ENCODE measurements around the gene BNC2. TPM values are rescaled to one million over a fixed set of nuclear protein-coding genes. Genes with fewer than 3 reads are reported as not detected.

The BNC2 gene
- total and polyA plus RNA-seq, 2 of the 13 experiments (the other 11 are each of a cell fraction or from before 2014, with no cell fraction given): not detected

DNA sequence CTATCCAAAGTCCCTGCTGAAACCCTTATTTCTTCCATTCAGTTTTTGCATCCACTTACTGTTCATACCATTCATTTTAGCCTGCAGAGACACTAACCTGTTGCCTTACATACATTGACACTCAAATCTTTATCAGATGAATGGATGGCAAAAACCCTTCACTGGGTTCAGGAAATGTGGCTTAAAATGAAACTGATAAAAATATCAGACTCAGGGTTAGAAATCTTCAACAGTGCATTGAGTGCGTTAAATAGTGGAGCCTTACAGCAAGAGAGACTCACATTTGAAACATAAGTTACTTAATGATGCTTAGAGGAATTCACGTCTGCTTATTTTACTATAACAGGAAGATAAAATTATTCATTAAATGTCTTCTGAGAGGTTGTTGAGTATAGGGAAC, 28.0 kb upstream of the BNC2 start:
- intact Hi-C loops (cut with micrococcal nuclease; ENCODE audit: unreplicated experiment) (no loop called here), in situ Hi-C loops (cut with HindIII; ENCODE audit: extremely low pct_ligation_motif_present, low pct_unique_long_range_greater_than_20kb) (no loop called here)
- WGBS (ENCODE audit: low lambda C conversion rate): 0% methylated on average over 2 of the region's 2 CpGs
- Histone ChIP-seq H3K9me3 (ENCODE audit: low read length) (no peaks in the 10 kb centered on the region), H4K20me1 (ENCODE audit: insufficient read depth, low read length) (no peaks in the 10 kb centered on the region), H3K4me2 (ENCODE audit: low read depth, low read length) (no peak overlapping the region), H3K4me1 (ENCODE audit: insufficient read depth, low read length) (no peaks in the 10 kb centered on the region), H3K36me3 (replicated peaks in 1 of 2; ENCODE audit: control insufficient read depth in 1 of 2, insufficient read depth in 2 of 2, low read length in 2 of 2) (no peaks in the 10 kb centered on the region), H2AFZ (ENCODE audit: low read length) (no peak overlapping the region), H3K79me2 (ENCODE audit: insufficient read depth, low read length) (no peaks in the 10 kb centered on the region), H3K9ac (ENCODE audit: insufficient read depth, low read depth, low read length) (no peak overlapping the region), H3K4me3 (replicated peaks in 1 of 3; ENCODE audit: insufficient read depth in 1 of 3, low read depth in 2 of 3, low read length in 3 of 3) (no peak overlapping the region), H3K27me3 (ENCODE audit: control insufficient read depth in 1 of 2, insufficient read depth in 2 of 2, low read length in 2 of 2) (no peaks in the 10 kb centered on the region), H3K27ac (ENCODE audit: extremely low read length, insufficient read depth, low read length) (no peak overlapping the region)
- DNase-seq (ENCODE audit: low spot score) (no peak), ATAC-seq (no peak), FAIRE-seq (no peak)
- TF ChIP-seq PRPF4 (IDR thresholded peaks at IDR 0.05; ENCODE audit: low read depth, low read length, poor library complexity, severe bottlenecking): no peak
- TF ChIP-seq CAMTA2 (CRISPR knock-in tag; IDR thresholded peaks at IDR 0.05; ENCODE audit: borderline replicate concordance): no peak
- TF ChIP-seq CHD2 (IDR thresholded peaks at IDR 0.05; ENCODE audit: low read depth, low read length): no peak
- TF ChIP-seq TBL1XR1 (IDR thresholded peaks at IDR 0.05; ENCODE audit: borderline replicate concordance, low read length, partially characterized antibody): no peak
- TF ChIP-seq SAP130 (CRISPR knock-in tag; IDR thresholded peaks at IDR 0.05; ENCODE audit: low read depth): no peak
- TF ChIP-seq AHR (CRISPR knock-in tag; IDR thresholded peaks at IDR 0.05): no peak
- no peak for TF ChIP-seq MTERF4 (CRISPR knock-in tag; IDR thresholded peaks at IDR 0.05)
- no peak for TF ChIP-seq KMT2B (CRISPR knock-in tag; IDR thresholded peaks at IDR 0.05)
- TF ChIP-seq ZNF670 (CRISPR knock-in tag; IDR thresholded peaks at IDR 0.05; ENCODE audit: borderline replicate concordance): no peak
- TF ChIP-seq ZNF263 (CRISPR knock-in tag; IDR thresholded peaks at IDR 0.05): no peak
- no peak for TF ChIP-seq IRX3 (CRISPR knock-in tag; IDR thresholded peaks at IDR 0.05; ENCODE audit: borderline replicate concordance, low read depth)
- TF ChIP-seq ZSCAN30 (CRISPR knock-in tag; IDR thresholded peaks at IDR 0.05): no peak
- CTCF ChIA-PET (ENCODE audit: low intra/inter-chr PET ratio, low total read pairs): no interaction called here
- no TSS peak for BruUV-seq (replicated peaks)
- POLR2A ChIA-PET: no interaction called here
